SHP77 (cell line): ENCODE data around the gene DLG2.

Source experiments
- DNase-seq, 2 experiments: peaks; one replicate each; lab custom pipeline; 2025; lab: John Stamatoyannopoulos, UW

The DLG2 gene

GRCh38 chr11:84763931-84764330 is 863.2 kb downstream of the DLG2 start:
- DNase-seq, result no peak

GRCh38 chr11:84757711-84758110 is 869.4 kb downstream of the DLG2 start:
- DNase-seq, result no peak

- no peak for DNase-seq
Measured at GRCh38 chr11:84751371-84751770, 875.8 kb downstream of the DLG2 start.

- peak; percentile 4 to 8 for DNase-seq
Measured at GRCh38 chr11:84747871-84748270, 879.3 kb downstream of the DLG2 start.

- no peak for DNase-seq
Measured at GRCh38 chr11:84740050-84740449, 887.1 kb downstream of the DLG2 start.

- DNase-seq, result no peak
Measured at GRCh38 chr11:84724256-84724655, 902.9 kb downstream of the DLG2 start.

- DNase-seq, result peak; percentile 53 to 58
Measured at GRCh38 chr11:84722583-84723108, 904.5 kb downstream of the DLG2 start.

- DNase-seq, result no peak
Measured at GRCh38 chr11:84721561-84721961, 905.6 kb downstream of the DLG2 start.

- peak; percentile 36 to 53 for DNase-seq
Measured at GRCh38 chr11:84720706-84721402, 906.3 kb downstream of the DLG2 start.

GRCh38 chr11:84719935-84720577 is 907.1 kb downstream of the DLG2 start:
- DNase-seq, result peak; percentile 40 to 48

GRCh38 chr11:84714316-84714780 is 912.8 kb downstream of the DLG2 start:
- DNase-seq, result peak; percentile 6 to 9

GRCh38 chr11:84691830-84692229 is 935.3 kb downstream of the DLG2 start:
- DNase-seq, result no peak

- no peak for DNase-seq
Measured at GRCh38 chr11:84687433-84687832, 939.7 kb downstream of the DLG2 start.

GRCh38 chr11:84686716-84687115 is 940.4 kb downstream of the DLG2 start:
- DNase-seq, result no peak

- no peak for DNase-seq
Measured at GRCh38 chr11:84685976-84686375, 941.2 kb downstream of the DLG2 start.

- no peak for DNase-seq
Measured at GRCh38 chr11:84685149-84685548, 942.0 kb downstream of the DLG2 start.

- DNase-seq, result no peak
Measured at GRCh38 chr11:84681456-84681855, 945.7 kb downstream of the DLG2 start.

- DNase-seq, result no peak
Measured at GRCh38 chr11:84675396-84676025, 951.6 kb downstream of the DLG2 start.

GRCh38 chr11:84673753-84674152 is 953.4 kb downstream of the DLG2 start:
- DNase-seq, result no peak

- DNase-seq, result no peak
Measured at GRCh38 chr11:84671325-84671999, 955.7 kb downstream of the DLG2 start.

- DNase-seq, result no peak
Measured at GRCh38 chr11:84663731-84664130, 963.4 kb downstream of the DLG2 start.

GRCh38 chr11:84660257-84660977 is 966.7 kb downstream of the DLG2 start:
- no peak for DNase-seq
